C1 segment of cervical spinal cord (tissue), 14 donors: ENCODE results near the gene NDUFS8.
A peak's percentile ranks its signal among the peaks of the same experiment; 100 is the strongest.

ENCODE experiments used
- DNase-seq, 14 donors: peaks; one replicate each; lab custom pipeline; 2025; lab: John Stamatoyannopoulos, UW

The NDUFS8 gene

DNA sequence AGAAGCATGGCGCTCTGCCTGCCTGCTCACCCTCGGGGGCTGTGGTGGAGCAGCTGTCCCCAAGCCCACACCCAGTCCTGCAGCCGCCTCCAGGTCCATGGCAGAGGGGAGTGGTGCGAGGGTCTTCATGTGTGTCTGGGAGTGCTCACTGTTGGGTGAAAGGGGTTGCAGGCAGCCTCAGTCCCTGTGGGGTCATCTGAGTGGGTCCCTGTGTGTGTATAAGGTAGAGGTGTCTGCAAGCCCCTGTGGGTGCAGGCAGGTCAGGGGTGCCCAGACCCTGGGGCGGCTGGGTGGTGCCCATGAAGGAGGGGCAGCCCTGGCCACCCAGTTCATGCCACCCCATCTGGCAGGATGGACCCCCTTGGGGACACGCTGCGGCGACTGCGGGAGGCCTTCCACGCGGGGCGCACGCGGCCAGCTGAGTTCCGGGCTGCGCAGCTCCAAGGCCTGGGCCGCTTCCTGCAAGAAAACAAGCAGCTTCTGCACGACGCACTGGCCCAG, 15.5 kb upstream of the NDUFS8 start:
- DNase-seq: no peak

DNA sequence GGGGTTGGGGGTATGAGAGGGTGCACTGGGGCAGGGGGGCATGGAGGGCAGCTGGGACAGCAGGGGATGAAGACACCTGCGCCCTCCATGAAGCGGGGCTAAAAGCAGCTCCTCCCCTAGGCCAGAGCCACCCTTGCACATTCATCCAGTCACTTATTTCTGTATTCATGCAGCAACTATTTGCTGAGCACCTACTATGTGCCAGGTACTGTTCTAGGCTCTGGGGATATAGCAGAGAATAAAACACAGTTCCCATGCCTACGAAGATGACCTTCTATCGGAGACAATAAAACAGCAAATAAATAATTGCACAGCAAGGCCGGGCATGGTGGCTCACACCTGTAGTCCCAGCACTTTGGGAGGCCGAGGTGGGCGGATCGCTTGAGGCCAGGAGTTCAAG, 15.0 kb upstream of the NDUFS8 start:
- DNase-seq: no peak

DNA sequence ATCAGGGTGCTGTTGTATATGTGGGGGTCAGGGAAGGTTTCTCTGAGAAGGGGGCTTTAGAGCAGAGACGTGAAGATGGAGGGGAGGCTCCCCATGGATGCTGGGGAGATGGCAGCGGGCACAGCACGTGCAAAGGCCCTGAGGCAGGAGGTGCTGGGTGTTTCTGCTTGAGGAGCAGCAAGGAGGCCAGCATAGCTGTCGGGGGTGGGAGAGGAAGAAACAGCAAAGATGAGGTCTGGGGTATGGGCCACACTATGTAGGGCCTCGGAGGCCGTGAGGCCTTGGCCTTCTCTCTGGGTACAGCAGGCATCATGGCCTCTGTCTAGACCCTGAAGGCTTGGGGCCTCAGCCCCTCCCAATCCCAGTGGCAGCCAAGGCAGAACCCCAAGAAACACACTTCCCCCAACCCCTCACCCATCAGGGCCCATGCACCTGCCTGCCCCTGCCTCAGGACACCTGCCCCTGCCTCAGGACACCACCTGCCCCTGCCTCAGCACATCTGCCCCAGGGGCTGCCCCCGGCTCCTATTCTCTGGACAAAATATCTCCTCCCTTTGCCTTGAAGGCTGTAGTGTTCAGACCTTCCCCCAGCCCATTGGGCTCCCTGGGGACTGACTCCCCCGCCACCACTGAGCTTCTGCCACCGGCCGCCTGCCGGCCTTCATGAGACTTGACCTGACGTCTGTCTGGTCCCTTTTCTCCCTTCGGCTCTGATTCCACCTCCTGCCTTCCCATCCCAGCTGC, 14.1 kb upstream of the NDUFS8 start:
- no peak for DNase-seq

DNA sequence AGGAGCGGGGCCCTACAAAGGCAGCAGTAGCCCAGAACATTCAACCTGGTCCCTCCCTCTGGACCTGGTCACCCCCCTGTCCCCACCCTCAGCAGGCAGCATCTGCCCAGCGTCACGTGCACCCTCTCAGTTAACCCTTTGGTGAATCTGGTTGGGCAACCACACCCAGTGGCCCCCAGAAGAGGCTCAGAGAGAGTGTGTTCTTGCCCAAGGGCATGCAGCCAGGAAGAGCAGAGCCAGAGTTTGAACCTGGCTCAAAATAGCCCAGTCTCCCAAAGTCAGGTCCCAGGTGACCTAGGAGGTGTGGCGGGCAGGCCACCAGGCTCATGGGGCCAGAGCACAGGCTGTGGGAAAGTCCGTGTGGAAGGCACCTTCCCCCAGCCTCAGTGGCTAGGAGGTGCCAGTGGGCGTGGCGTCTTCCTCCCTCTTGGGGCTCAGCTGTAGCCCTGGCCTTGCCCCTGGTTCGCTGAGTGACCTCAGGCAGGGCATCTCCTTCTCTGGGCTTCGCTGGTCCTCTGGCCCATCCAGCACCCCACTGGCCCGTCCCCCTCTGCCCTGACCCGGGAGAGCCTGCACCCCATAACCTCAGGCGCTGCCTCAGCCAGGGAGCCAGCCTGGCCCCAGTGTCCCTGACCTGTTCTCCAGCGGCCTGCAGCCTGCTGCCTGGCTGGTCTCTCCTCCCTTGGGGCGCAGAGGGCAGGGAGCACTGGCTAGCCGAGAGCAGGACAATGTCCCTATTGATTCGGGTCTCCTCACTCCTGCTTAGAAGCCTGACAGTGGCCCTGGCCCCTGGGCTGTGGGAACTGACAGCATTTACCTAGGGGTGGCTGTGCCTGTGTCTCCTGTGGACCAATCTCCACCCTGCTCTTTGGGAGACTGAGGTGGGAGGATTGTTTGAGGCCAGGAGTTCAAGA, 13.3 kb upstream of the NDUFS8 start:
- DNase-seq: peak in 6 of 14 donors; percentile 11 to 35 (median 27)

DNA sequence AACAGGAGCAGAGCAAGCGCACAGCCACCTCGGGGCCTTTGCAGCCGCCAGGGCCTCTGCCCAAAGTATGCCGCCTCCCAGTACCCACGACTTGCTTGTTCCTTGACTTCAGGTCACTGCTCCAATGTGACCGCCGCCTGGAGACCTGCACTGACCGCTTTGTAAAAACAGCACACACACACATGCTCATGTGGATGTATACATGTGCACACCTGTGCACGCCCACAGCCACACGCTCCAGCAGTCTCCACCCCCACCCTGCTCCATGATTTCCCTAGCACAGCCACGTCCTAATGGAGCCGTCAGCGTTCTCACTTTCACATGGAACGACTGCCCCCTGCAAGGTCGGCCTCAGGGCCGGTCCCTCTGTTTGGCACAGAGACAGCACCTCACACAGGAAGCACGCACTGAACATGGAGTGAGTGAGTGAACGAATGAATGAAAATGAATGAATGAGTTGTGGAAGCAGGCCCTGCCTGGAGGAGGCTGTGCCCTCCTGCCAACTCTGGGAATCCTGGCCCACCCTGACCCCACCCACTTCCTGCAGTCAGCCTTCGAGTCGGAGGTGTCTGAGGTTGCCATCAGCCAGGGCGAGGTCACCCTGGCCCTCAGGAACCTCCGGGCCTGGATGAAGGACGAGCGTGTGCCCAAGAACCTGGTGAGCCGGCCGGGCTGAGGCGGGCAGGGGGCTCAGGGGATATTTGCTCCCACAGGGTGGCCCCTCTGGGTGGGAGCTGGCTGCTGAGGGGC, 12.3 kb upstream of the NDUFS8 start:
- no peak for DNase-seq

DNA sequence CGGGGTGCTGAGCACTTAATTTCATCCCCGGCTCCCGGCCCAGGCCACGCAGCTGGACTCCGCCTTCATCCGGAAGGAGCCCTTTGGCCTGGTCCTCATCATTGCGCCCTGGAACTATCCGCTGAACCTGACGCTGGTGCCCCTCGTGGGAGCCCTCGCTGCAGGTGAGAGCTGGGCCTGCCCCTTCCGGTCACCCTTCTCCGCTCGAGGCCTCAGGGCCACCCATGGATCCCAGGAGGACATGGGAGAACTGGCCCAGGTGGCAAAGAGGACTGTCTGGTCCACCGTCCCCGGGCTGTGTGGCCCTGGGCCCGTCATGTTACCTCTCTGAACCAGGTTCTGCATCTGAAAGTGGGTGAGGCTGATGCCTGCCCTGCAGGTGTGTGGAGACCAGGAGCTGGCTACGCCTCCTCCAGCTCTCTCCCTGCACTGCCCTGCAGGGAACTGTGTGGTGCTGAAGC, 11.7 kb upstream of the NDUFS8 start:
- no peak for DNase-seq

DNA sequence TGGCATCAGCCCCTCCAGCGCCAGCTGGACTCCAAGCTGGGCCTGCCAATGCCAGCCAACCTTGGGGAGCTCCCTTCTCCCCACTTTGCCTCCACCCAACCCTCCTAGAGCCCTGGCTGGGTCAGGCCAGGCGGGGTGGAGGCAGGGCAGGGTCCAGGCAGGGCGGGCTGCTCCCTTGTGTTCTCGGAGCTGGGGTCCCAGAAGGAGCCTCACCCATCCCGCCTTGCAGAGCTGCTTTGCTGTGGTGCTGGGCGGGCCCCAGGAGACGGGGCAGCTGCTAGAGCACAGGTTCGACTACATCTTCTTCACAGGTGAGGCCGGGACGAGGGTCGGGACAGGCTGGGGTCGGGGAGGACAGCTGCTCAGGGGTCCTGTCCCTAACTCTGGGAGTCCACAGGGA, 11.0 kb upstream of the NDUFS8 start:
- no peak for DNase-seq

DNA sequence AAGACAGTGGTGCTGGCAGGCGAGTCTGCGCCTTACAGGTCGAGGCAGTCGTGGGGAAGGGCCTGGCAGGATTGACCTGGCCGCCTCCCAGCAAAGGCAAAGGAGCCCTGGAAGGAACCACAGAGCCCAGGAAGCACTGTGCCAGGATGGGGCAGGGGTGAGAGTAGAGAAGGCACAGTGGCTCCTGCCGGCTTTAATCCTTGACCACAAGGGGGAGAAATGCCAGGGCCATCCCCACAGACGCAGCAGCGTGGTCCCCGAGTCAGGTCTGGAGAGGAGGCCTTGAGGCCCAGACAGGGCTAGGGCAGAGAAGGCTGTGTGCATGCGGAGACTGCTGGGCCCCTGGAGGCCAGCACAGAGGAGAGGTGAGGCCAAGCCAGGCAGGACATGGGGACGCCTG, 9.9 kb upstream of the NDUFS8 start:
- DNase-seq: peak in 2 of 14 donors; percentile 19 to 21

DNA sequence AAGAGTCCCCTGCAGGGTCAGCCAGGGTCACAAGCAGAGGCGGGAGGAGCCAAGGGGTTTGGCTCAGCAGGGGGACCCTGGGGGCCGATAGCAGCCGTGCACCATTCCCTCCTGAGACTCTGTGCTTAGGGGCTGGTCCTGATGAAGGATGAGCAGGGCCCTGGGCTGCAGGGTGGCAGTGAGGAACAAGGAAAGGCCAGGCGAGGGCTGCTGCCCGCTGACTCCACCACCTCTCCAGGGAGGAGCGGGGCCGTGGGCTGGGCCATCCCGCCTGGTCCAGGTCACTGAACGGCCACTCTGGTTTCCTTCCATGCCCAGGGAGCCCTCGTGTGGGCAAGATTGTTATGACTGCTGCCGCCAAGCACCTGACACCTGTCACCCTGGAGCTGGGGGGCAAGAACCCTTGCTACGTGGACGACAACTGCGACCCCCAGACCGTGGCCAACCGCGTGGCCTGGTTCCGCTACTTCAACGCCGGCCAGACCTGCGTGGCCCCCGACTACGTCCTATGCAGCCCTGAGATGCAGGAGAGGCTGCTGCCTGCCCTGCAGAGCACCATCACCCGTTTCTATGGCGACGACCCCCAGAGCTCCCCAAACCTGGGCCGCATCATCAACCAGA, 9.2 kb upstream of the NDUFS8 start:
- no peak for DNase-seq

DNA sequence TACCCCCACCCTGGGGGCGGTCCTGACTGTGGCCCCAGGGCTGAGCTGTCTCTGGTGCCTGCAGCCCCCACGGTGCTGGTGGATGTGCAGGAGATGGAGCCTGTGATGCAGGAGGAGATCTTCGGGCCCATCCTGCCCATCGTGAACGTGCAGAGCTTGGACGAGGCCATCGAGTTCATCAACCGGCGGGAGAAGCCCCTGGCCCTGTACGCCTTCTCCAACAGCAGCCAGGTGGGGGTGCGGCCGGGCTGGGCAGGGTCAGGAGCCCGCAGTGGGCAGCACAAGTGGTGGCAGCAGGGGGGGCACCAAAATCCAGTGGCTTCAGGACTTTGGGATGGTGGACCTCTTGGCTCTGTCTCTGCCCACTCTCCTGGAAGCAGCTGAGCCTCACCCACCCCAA, 8.0 kb upstream of the NDUFS8 start:
- DNase-seq: no peak

DNA sequence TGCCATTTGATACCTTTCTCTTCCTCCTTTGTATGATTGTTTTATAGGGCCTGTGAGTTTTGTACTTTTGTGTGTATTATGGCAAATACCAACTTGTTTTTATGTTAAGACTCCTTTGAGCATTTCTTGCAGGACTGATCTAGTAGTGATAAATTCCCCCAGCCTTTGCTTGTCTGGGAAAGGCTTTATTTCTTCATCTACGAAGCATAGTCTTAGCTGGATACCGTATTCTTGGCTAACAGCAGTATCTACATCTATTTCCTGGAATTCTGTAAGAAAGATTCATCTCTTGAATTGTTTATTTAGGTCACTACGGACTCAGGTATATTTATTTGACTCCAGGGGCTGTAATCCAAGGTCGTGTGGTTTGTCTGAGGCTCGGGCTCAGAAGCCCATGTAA, 6.0 kb upstream of the NDUFS8 start:
- DNase-seq: no peak

DNA sequence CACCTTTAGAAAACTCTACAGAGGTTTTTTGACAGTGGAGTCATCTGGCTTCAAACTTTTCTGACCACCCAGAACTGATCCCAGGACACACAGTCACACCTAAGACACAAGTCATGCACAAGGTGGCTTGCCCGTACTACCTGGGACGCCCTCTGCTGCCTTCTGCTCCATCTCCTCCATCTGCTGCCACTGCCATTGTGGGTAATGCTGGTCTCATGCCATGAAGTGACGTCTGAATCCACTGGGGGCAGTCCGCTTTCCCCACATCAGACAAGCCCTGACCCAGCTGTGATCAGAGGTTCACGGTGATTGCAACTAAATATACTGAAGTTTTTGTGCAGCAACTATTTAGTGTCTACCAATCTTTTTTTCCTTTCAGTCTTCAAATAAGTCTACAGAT, 5.4 kb upstream of the NDUFS8 start:
- DNase-seq: no peak

DNA sequence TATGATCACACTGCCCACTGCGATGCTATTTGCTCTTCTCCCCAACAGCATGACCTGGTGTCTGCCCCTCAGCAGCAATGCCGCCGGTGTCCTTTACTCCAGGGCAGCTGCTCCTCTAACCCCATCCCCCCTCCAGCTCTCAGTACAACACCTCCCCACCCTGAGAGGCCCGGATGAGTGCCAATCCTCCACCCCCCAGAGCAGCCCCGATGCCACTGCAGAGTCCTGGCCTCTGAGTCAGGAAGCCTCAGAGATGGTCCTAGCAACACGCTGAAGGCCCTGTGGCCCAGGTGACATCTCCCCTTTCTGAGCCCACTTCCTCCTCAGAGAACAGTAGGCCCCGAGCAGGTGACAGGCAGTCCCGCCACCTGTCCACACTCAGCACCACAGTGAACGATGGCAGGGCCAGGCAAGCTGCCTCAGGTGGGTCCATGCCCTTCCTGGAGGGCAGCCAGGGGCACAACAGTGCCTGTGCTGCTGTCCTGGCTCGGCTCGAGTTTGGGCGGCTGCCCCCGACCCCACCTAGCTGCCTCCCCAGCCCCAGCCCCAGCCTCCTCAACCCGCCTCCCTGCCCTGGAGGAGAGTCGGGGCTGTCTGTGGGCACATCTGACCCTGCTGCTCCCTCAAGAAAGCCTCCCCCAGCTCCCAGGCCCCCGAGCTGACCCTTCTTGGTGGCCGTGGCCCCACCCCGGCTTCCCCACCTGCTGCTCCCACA, 3.9 kb upstream of the NDUFS8 start:
- no peak for DNase-seq

DNA sequence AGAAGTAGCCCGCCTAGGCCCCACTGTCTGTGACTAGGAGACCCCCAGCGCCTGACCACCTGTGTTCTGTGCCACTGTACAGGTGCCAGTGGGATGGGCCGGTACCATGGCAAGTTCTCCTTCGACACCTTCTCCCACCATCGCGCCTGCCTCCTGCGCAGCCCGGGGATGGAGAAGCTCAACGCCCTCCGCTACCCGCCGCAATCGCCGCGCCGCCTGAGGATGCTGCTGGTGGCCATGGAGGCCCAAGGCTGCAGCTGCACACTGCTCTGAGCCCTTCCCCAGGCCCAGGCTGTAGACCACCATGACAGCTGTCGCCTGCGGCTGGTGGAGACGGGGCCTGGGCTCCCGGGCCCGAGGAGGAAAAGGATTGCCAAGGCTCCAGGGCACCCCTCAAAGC, 2.8 kb upstream of the NDUFS8 start:
- no peak for DNase-seq

DNA sequence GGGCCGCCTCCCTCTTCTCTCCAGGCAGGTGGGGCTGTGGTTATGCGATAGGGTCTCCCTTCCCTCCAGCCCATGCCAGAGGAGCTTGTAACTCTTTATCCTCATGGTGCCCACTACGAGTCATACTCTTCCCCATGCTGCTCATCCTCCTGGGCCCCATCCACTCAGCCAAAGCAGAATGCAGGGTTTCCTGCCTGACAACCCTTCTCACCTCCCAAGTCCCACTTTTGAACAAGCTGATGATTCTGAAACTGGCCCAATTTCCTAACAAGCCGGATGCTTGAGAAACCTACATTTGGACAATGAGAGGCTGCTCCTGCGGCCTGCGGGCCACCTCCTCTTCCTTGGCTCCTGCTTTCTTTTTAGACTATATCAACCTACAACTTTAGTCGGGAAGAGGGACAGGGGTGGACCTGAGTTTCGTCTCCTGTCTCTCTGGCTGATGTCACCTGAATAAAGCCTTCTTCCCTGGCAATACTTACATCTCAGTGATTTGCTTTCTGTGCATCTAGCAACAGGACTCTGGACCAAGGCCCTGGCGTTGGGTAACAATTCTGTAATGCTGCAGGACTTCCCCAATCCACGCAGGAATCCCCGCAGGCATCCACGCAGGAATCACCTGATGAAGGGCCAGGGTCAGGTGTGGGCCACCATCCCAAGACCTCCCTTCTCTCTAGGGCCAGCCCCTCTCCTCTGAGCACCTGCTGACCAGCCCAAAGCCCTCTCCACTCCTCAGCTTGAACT, 1.5 kb upstream of the NDUFS8 start:
- DNase-seq: no peak

DNA sequence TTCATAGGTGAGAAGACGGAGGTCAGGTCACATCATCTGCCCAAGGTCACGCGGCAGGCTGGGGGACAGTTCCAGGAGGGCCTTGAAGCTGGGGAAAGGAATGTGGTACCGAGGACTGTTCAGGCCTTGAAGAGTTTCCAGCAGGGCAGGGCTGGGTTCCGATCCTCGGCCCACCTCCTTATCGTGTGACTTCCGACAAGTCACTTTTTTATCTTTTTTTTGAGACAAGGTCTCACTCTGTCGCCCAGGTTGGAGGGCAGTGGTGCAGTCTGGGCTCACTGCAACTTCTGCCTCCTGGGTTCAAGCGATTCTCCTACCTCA, 623 bp downstream of the NDUFS8 start:
- no peak for DNase-seq

DNA sequence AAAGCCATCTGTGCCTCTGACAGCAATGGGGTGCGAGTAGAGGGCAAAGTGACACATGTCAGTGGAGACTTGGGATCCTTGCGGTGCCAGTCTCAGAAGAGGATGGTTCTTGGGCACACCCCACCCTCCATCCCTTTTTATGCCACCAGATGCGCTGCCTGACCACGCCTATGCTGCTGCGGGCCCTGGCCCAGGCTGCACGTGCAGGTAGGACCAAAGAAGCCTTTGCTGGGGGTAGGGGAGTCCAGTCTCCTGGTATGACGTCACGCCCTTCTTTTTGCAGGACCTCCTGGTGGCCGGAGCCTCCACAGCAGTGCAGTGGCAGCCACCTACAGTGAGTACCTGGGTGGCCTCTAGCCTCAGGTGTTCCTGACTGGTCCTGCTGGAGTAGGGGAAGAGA, 1.5 kb downstream of the NDUFS8 start:
- no peak for DNase-seq

DNA sequence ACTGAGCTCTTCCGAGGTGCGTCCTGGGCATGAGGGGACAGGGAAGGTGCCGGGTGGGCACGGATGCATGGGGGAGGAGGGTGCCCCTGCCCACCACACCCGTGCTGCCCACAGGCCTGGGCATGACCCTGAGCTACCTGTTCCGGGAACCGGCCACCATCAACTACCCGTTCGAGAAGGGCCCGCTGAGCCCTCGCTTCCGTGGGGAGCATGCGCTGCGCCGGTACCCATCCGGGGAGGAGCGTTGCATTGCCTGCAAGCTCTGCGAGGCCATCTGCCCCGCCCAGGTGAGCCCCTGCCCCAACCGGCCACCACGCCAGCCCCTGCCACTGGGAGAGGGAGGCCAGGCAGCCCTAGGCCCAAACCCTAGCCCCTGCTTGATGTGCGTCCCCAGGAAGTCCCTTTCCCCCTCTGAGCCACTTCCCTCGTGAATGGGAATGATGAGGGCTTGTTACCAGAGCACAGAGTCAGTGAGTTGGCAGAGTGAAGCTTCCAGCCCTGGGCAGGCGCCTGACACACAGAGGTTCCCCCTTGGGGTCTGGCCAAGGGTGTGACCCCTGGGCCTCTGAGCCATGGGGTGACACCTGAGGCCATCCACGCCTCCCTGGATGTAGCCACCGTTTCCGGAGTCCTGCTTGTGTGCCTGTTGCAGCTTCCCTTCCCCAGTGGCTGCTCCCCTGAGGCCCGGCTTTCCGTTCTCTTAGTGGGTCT, 2.7 kb downstream of the NDUFS8 start:
- no peak for DNase-seq

DNA sequence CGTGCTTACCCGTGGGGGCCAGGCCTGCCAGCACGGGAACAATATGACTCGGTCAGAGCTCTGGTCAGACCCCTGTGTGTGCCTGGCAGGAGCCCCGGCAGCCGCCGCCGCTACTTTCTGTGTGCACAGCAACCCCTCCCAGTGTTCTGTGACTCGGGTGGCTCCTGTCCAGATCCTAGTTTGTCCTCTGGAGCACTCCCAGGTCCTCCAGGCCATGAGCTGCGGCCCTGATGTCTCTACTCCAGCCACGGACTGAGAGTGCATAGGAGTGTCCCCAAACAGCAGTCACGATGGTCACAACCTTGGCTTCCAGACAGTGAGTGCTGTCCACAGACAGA, 3.2 kb downstream of the NDUFS8 start:
- peak in 1 of 14 donors; percentile 15 for DNase-seq
